NCI-H2227 (cell line): ENCODE data around the gene KCNK15.

Experiments used
- DNase-seq: peaks from one replicate; lab custom pipeline; 2025; ENCODE audit not compliant: unreplicated experiment; lab: John Stamatoyannopoulos, UW

KCNK15 gene

GRCh38 chr20:44715499-44716308, 30.0 kb upstream of the KCNK15 start:
- no peak for DNase-seq

GRCh38 chr20:44716309-44717106, 29.2 kb upstream of the KCNK15 start:
- DNase-seq = no peak

DNA sequence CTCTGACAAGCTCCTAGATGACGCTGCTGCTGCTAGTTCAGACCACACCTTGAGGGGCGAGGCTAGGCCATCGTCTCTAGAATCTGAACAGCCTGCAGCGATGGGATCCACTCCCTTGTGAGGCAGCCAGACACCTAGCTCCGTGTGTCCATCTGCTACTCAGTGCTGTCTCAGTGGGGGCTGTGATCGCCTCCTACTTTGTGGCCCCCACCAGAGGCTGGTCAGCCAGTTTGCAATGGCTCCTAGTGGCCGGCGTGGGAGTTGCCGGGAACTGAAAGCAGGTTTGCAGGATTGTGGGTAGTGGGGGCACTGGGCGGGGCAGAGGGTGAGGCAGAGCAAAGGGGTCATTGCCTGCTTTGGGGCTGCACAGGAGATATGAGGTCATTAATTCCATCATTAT, 27.7 kb upstream of the KCNK15 start:
- DNase-seq = peak; percentile 23

GRCh38 chr20:44719841-44720240, 25.8 kb upstream of the KCNK15 start:
- DNase-seq = no peak

GRCh38 chr20:44720621-44720996, 25.1 kb upstream of the KCNK15 start:
- peak; percentile 29 for DNase-seq

GRCh38 chr20:44720997-44721784, 24.5 kb upstream of the KCNK15 start:
- no peak for DNase-seq

- DNase-seq = no peak
These were observed 23.9 kb upstream of the KCNK15 start for GRCh38 chr20:44721785-44722054.

- no peak for DNase-seq
These were observed 22.7 kb upstream of the KCNK15 start for GRCh38 chr20:44722990-44723389.

GRCh38 chr20:44723391-44723790, 22.3 kb upstream of the KCNK15 start:
- DNase-seq = no peak

- no peak for DNase-seq
These were observed 21.8 kb upstream of the KCNK15 start for GRCh38 chr20:44723798-44724362.

DNA sequence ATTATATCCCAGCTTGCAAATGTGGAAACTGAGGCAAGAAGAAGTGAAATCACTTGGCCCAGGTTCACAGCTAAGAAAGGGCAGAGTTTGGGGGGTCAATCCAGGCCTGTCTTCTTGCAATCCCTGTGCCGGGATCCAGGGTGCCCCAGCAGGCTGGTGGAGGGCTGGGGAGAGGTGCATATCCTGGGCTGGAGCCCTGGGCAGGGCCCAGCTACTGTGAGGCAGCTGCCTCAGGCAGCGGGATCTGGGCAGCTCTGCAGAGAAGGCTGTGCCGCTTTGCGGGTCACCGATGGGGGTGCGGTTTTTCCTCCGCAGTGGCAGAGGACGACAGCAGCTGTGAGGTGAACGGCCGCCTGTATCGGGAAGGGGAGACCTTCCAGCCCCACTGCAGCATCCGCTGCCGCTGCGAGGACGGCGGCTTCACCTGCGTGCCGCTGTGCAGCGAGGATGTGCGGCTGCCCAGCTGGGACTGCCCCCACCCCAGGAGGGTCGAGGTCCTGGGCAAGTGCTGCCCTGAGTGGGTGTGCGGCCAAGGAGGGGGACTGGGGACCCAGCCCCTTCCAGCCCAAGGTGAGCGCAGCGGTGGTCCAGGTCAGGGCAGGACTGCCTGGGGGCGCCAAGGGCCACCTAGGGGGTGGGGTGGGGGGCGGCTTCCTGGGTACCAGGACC, 21.1 kb upstream of the KCNK15 start:
- no peak for DNase-seq

GRCh38 chr20:44725837-44726236, 19.8 kb upstream of the KCNK15 start:
- no peak for DNase-seq

DNA sequence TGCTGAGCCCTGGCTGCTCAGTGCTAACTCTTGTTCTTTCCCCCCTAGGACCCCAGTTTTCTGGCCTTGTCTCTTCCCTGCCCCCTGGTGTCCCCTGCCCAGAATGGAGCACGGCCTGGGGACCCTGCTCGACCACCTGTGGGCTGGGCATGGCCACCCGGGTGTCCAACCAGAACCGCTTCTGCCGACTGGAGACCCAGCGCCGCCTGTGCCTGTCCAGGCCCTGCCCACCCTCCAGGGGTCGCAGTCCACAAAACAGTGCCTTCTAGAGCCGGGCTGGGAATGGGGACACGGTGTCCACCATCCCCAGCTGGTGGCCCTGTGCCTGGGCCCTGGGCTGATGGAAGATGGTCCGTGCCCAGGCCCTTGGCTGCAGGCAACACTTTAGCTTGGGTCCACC, 18.6 kb upstream of the KCNK15 start:
- DNase-seq = no peak

DNA sequence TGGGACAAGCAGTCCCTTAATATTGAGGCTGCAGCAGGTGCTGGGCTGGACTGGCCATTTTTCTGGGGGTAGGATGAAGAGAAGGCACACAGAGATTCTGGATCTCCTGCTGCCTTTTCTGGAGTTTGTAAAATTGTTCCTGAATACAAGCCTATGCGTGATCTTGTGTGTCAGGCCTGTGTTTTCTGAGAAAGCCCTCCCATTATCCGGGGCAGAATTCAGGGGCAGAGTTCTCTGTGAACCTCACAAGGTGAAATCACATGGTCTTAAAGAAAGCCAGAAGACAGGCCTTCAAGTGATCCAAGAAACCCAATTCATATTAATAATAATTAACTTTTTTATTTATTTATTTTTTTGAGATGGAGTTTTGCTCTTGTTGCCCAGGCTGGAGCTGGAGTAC, 18.0 kb upstream of the KCNK15 start:
- DNase-seq = no peak

GRCh38 chr20:44728801-44729443, 16.7 kb upstream of the KCNK15 start:
- no peak for DNase-seq

DNA sequence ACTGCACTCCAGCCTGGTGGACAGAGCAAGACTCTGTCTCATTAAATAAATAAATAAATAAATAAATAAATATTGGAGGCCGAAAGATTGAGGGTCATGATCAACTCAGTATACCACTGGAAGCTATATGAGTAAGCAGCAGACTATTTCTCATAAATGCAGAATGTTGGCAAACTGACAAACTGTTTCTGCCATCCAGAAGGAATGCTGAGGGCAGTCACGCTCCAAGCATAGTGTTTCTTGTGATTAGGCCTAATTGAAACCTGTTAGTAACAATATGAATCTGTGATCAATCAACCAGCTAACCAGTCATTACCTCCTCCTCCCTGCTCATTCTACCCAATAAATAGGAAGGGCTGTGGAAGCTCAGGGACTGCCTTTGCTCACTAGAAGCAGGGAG, 15.2 kb upstream of the KCNK15 start:
- DNase-seq = no peak

GRCh38 chr20:44731657-44732056, 14.0 kb upstream of the KCNK15 start:
- DNase-seq = no peak

DNA sequence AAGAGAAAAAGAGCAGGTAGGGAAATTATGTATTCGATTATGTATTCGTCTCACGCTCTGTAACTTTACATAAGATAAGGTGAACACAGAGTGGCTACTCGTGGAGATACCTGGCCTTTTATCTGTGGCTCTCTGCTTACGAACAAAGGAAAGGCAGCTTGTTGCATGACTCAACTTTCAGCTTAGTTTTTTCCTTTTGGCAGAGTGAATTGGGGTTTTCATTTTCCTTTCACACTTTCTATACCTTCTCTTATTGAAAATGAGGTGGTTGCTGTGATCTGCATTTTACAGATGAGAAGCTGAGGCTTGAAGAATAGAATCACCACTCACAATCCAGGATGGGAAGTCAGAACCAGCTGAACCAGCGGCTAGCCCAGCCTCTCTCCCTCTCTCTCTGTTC, 13.3 kb upstream of the KCNK15 start:
- no peak for DNase-seq

GRCh38 chr20:44733341-44734069, 12.2 kb upstream of the KCNK15 start:
- peak; percentile 78 for DNase-seq

DNA sequence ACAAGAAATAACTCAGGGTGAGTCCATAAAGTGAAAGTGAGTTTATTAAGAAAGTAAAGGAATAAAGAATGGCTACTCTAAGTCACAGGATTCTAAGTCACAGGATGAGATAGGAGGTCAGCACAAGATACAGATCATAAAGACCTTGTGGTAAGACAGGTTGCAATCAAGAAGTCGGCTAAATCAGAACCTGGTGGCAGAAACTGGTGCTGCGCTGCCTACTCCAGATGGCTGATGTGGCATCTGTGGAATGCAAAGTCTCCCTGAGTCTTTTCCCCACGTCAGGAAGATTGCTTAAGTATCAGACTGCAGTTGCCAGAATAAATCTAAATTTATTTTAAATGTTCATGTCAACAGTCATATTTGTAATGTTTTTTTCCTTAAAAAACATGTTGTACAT, 10.7 kb upstream of the KCNK15 start:
- peak; percentile 17 for DNase-seq
